ENCODE data around the gene ACVR2A. TPM values are rescaled to one million over a fixed set of nuclear protein-coding genes. Genes with fewer than 3 reads are reported as not detected.

The ACVR2A gene
- total RNA-seq (10 to 100 TPM in 5 of 9 donors, 1 to 10 TPM in 4; 6.5 to 28.1 (median 10.5) TPM), polyA plus RNA-seq (1 to 10 TPM; 4.7 to 8.8 (median 6.9) TPM)
- long read RNA-seq, donor 1, partial matches to known transcripts = 0 of 1 reads
- long read RNA-seq, donor 1, other reads (novel, unspliced or antisense) = 0 of 1 reads
- long read RNA-seq, donor 2, full-length matches to known transcripts = 4 of 4 reads
- long read RNA-seq, donor 2, partial matches to known transcripts = 0 of 4 reads
- long read RNA-seq, donor 2, other reads (novel, unspliced or antisense) = 0 of 4 reads
- long read RNA-seq, donor 3, full-length matches to known transcripts = 2 of 2 reads
- long read RNA-seq, donor 3, partial matches to known transcripts = 0 of 2 reads
- long read RNA-seq, donor 3, other reads (novel, unspliced or antisense) = 0 of 2 reads
- long read RNA-seq, donor 4, full-length matches to known transcripts = 3 of 6 reads
- long read RNA-seq, donor 4, partial matches to known transcripts = 0 of 6 reads
- long read RNA-seq, donor 4, other reads (novel, unspliced or antisense) = 3 of 6 reads
- long read RNA-seq, donor 5 = 0 reads
- long read RNA-seq, donor 6, full-length matches to known transcripts = 4 of 5 reads
- long read RNA-seq, donor 6, partial matches to known transcripts = 0 of 5 reads
- long read RNA-seq, donor 6, other reads (novel, unspliced or antisense) = 1 of 5 reads
- long read RNA-seq, donor 7 = 0 reads
- long read RNA-seq, donor 8, full-length matches to known transcripts = 2 of 2 reads
- long read RNA-seq, donor 8, partial matches to known transcripts = 0 of 2 reads
- long read RNA-seq, donor 8, other reads (novel, unspliced or antisense) = 0 of 2 reads
- long read RNA-seq, donor 9 = 0 reads
- long read RNA-seq, donor 10, full-length matches to known transcripts = 3 of 3 reads
- long read RNA-seq, donor 10, partial matches to known transcripts = 0 of 3 reads
- long read RNA-seq, donor 10, other reads (novel, unspliced or antisense) = 0 of 3 reads

- Histone ChIP-seq H3K9me3 (replicated peaks in 1 of 3) (no peaks in the 10 kb centered on the region), H3K4me1 (replicated peaks in 1 of 2) (peaks cover 5 to 28% of the 10 kb centered on the region in 2 donors), H3K36me3 (replicated peaks in 1 of 2) (no peaks in the 10 kb centered on the region), H3K27ac (peak within 1 kb of the TSS; percentile 2 to 98 (median 96)), H3K4me3 (peak within 1 kb of the TSS; percentile 37 to 93 (median 54)), H3K27me3 (no peaks in the 10 kb centered on the region)
- peak; percentile 20 to 64 (median 42) for DNase-seq
- intact Hi-C loops (cut with DNase I) = loop anchor here in 1 of 2 donors (10.0 kb wide), 1 partner anchor 50 kb away; no protein-coding TSS in a partner anchor
- TF ChIP-seq POLR2A (IDR thresholded peaks at IDR 0.05) = peak in 1 of 2 donors; percentile 3
- TF ChIP-seq CTCF (IDR thresholded peaks at IDR 0.05) = no peak
- WGBS, 4 donors = 0% methylated on average over 28 to 50 of the region's 51 CpGs
Measured at GRCh38 chr2:147844697-147845410, at the start of gene ACVR2A. TSS of gene ACVR2A (plus strand) at chr2:147845029. CDS start at chr2:147845153, 124 bp downstream.

GRCh38 chr2:147800316-147800715, 44.5 kb upstream of the ACVR2A start:
- DNase-seq = no peak
- no peak overlapping the region for H3K27ac ChIP-seq
- intact Hi-C loops (cut with DNase I) = no loop called here
- no peak overlapping the region for H3K4me3 ChIP-seq
- H3K36me3 ChIP-seq (replicated peaks in 1 of 2) = no peaks in the 10 kb centered on the region
- no peaks in the 10 kb centered on the region for H3K4me1 ChIP-seq (replicated peaks in 1 of 2)
- TF ChIP-seq CTCF (IDR thresholded peaks at IDR 0.05) (no peak), POLR2A (IDR thresholded peaks at IDR 0.05) (no peak)
- WGBS, 4 donors = 48 to 76% (median 51%) methylated on average over 2 of the region's 2 CpGs
- no peaks in the 10 kb centered on the region for H3K9me3 ChIP-seq (replicated peaks in 1 of 3)
- H3K27me3 ChIP-seq = no peaks in the 10 kb centered on the region

- 50 to 73% (median 64%) methylated on average over 1 of the region's 1 CpG for WGBS, 4 donors
- no peaks in the 10 kb centered on the region for H3K9me3 ChIP-seq (replicated peaks in 1 of 3)
- H3K4me1 ChIP-seq (replicated peaks in 1 of 2) = no peaks in the 10 kb centered on the region
- no peak overlapping the region for H3K4me3 ChIP-seq
- no peak for DNase-seq
- H3K27me3 ChIP-seq = no peaks in the 10 kb centered on the region
- H3K27ac ChIP-seq = no peak overlapping the region
- H3K36me3 ChIP-seq (replicated peaks in 1 of 2) = no peaks in the 10 kb centered on the region
- intact Hi-C loops (cut with DNase I) = no loop called here
- TF ChIP-seq POLR2A (IDR thresholded peaks at IDR 0.05) (no peak), CTCF (IDR thresholded peaks at IDR 0.05) (no peak)
Measured at GRCh38 chr2:147806846-147807245, 38.0 kb upstream of the ACVR2A start.
